H1 (cell line): Measurements from ENCODE around the gene EPHA6. TPM values are rescaled to one million over a fixed set of nuclear protein-coding genes. Genes with fewer than 3 reads are reported as not detected.

ENCODE experiments used
- CTCF ChIA-PET: fragments of 300-600 bp; sonication (Branson Sonifier 250); formaldehyde crosslinking; loops from one replicate; lab custom pipeline; 2021; ENCODE audit not compliant: partially characterized antibody; lab: Charles Lee
- POLR2A ChIA-PET: fragments of 300-600 bp; sonication (Branson Sonifier 250); formaldehyde crosslinking; loops from one replicate; lab custom pipeline; 2021; ENCODE audit warnings: inconsistent platforms; ENCODE audit not compliant: partially characterized antibody; lab: Charles Lee
- DNase-seq, 2 experiments: peaks; one replicate each; pipeline versions ENCODE4 v3.0.0 to v3.0.0-alpha.2; 2010 to 2022; ENCODE audit warnings: low spot score in 2 of 2, low read depth in 1 of 2, mixed read lengths in 1 of 2
- FAIRE-seq: peaks from 2 replicates; lab custom pipeline; 2011; peaks lifted over from hg19 to GRCh38; lab: Jason Lieb, UNC
- H2AFZ ChIP-seq: 2 replicates; pipeline ENCODE4 v1.8.1; 2012; ENCODE audit warnings: low read length, inconsistent platforms
- H2AK5ac ChIP-seq: 2 replicates; pipeline ENCODE4 v1.6.1; 2013; ENCODE audit warnings: low read depth, low read length
- H2BK120ac ChIP-seq: replicated peaks from 2 replicates; pipeline ENCODE3; 2013; ENCODE audit warnings: low read depth, low read length, inconsistent platforms
- H2BK12ac ChIP-seq: 2 replicates; pipeline ENCODE4 v1.6.1; 2013; ENCODE audit warnings: low read depth, low read length
- H2BK15ac ChIP-seq: 2 replicates; pipeline ENCODE4 v1.6.1; 2013; ENCODE audit warnings: low read length
- H2BK20ac ChIP-seq: 2 replicates; pipeline ENCODE4 v1.6.1; 2013; ENCODE audit warnings: low read length
- H2BK5ac ChIP-seq: 2 replicates; pipeline ENCODE4 v1.6.1; 2013; ENCODE audit warnings: low read depth, low read length
- H3K14ac ChIP-seq: 2 replicates; pipeline ENCODE4 v1.6.1; 2013; ENCODE audit warnings: inconsistent platforms; ENCODE audit not compliant: insufficient read length
- H3K18ac ChIP-seq: 2 replicates; pipeline ENCODE4 v1.6.1; 2013; ENCODE audit warnings: low read length; ENCODE audit errors: extremely low read depth
- H3K23ac ChIP-seq: 2 replicates; pipeline ENCODE4 v1.6.1; 2013; ENCODE audit warnings: inconsistent platforms; ENCODE audit not compliant: insufficient read length
- H3K23me2 ChIP-seq: 2 replicates; pipeline ENCODE4 v1.6.1; 2013; ENCODE audit warnings: low read depth, low read length
- H3K27ac ChIP-seq: 2 replicates; pipeline ENCODE4 v1.6.1; 2011; ENCODE audit warnings: low read depth, low read length, inconsistent platforms
- H3K27me3 ChIP-seq, 4 experiments: replicated peaks in 1 of 4; 1 replicate in 1 of 4; 2 replicates in 3 of 4; pipeline versions ENCODE4 v1.6.1 to v1.8.1; 2011 to 2013; ENCODE audit warnings: low read length in 3 of 4, mild to moderate bottlenecking in 3 of 4, inconsistent platforms in 2 of 4, mixed read lengths in 2 of 4, moderate library complexity in 1 of 4; ENCODE audit not compliant: control insufficient read depth in 3 of 4, insufficient read depth in 3 of 4; ENCODE audit errors: extremely low read depth in 1 of 4
- H3K36me3 ChIP-seq, 4 experiments: 2 replicates each; pipeline versions ENCODE4 v1.6.1 to v1.8.1; 2011 to 2013; ENCODE audit warnings: mild to moderate bottlenecking in 4 of 4, low read length in 3 of 4, moderate library complexity in 2 of 4, control low read depth in 1 of 4, inconsistent platforms in 1 of 4; ENCODE audit not compliant: insufficient read depth in 4 of 4, control insufficient read depth in 2 of 4
- H3K4ac ChIP-seq: replicated peaks from 2 replicates; pipeline ENCODE3; 2013; ENCODE audit warnings: low read length, low read depth, mixed read lengths, inconsistent platforms; ENCODE audit not compliant: insufficient read length
- H3K4me1 ChIP-seq, 4 experiments: replicated peaks in 1 of 4; 1 replicate in 1 of 4; 2 replicates in 3 of 4; pipeline versions ENCODE4 v1.6.1 to v1.8.1; 2011 to 2013; ENCODE audit warnings: low read length in 3 of 4, inconsistent platforms in 2 of 4, mixed read lengths in 1 of 4; ENCODE audit not compliant: insufficient read depth in 4 of 4, control insufficient read depth in 3 of 4
- H3K4me2 ChIP-seq, 2 experiments: 2 replicates each; pipeline versions ENCODE4 v1.6.1 to v1.8.1; 2011 to 2013; ENCODE audit warnings: low read depth in 2 of 2, low read length in 2 of 2, control low read depth in 1 of 2, inconsistent platforms in 1 of 2, mild to moderate bottlenecking in 1 of 2; ENCODE audit not compliant: insufficient read depth in 1 of 2
- H3K4me3 ChIP-seq, 4 experiments: fragments of 200-600, 300-600 bp in 1 of 4; sonication (generic), shearing (Covaris generic), sonication (Bioruptor Twin) in 1 of 4; 2 replicates each; pipeline versions ENCODE4 v1.5.1 to v1.8.1; 2011 to 2016; ENCODE audit warnings: low read length in 4 of 4, low read depth in 3 of 4, control low read depth in 2 of 4, inconsistent platforms in 2 of 4, mild to moderate bottlenecking in 2 of 4, mixed read lengths in 1 of 4, moderate library complexity in 1 of 4; ENCODE audit not compliant: insufficient read depth in 2 of 4; ENCODE audit errors: extremely low read depth in 1 of 4
- H3K56ac ChIP-seq: replicated peaks from 2 replicates; pipeline ENCODE3; 2013; ENCODE audit warnings: low read depth, mild to moderate bottlenecking, mixed read lengths, low read length, inconsistent platforms; ENCODE audit not compliant: insufficient read length
- H3K79me1 ChIP-seq: 2 replicates; pipeline ENCODE4 v1.6.1; 2013; ENCODE audit warnings: low read depth, low read length, control low read depth
- H3K79me2 ChIP-seq, 2 experiments: 2 replicates each; pipeline versions ENCODE4 v1.6.1 to v1.8.1; 2012 to 2013; ENCODE audit warnings: low read length in 2 of 2, mild to moderate bottlenecking in 2 of 2, inconsistent platforms in 1 of 2; ENCODE audit not compliant: insufficient read depth in 2 of 2, control insufficient read depth in 1 of 2
- H3K9ac ChIP-seq, 4 experiments: replicated peaks in 1 of 4; 1 replicate in 1 of 4; 2 replicates in 3 of 4; pipeline versions ENCODE4 v1.6.1 to v1.8.1; 2011 to 2013; ENCODE audit warnings: low read depth in 3 of 4, low read length in 3 of 4, control low read depth in 2 of 4, mild to moderate bottlenecking in 2 of 4, moderate library complexity in 2 of 4, inconsistent platforms in 1 of 4; ENCODE audit errors: extremely low read depth in 1 of 4
- H3K9me3 ChIP-seq, 2 experiments: 2 replicates each; pipeline versions ENCODE4 v1.6.1 to v1.8.1; 2012 to 2013; ENCODE audit warnings: mild to moderate bottlenecking in 2 of 2, moderate library complexity in 2 of 2, control low read depth in 1 of 2, inconsistent platforms in 1 of 2, low read depth in 1 of 2, low read length in 1 of 2, mixed read lengths in 1 of 2; ENCODE audit not compliant: insufficient read depth in 2 of 2
- H4K20me1 ChIP-seq, 2 experiments: replicated peaks in 1 of 2; 2 replicates each; pipeline versions ENCODE3 to v1.8.1; 2011 to 2013; ENCODE audit warnings: inconsistent platforms in 2 of 2, low read length in 2 of 2, mild to moderate bottlenecking in 1 of 2; ENCODE audit not compliant: insufficient read depth in 2 of 2, control insufficient read depth in 1 of 2
- H4K5ac ChIP-seq: 2 replicates; pipeline ENCODE4 v1.6.1; 2013; ENCODE audit warnings: low read length, low read depth, mixed read lengths, inconsistent platforms; ENCODE audit not compliant: insufficient read length
- H4K8ac ChIP-seq: 2 replicates; pipeline ENCODE4 v1.8.0; 2013; ENCODE audit warnings: mild to moderate bottlenecking, moderate library complexity, low read length, inconsistent platforms; ENCODE audit not compliant: insufficient read depth; ENCODE audit errors: extremely low read depth
- H4K91ac ChIP-seq: replicated peaks from 2 replicates; pipeline ENCODE3; 2013; ENCODE audit warnings: low read length, mixed read lengths, inconsistent platforms; ENCODE audit not compliant: insufficient read length
- CEBPB ChIP-seq: IDR thresholded peaks from 2 replicates; pipeline ENCODE4 v1.6.1; 2012; ENCODE audit warnings: low read depth, low read length
- CTCF ChIP-seq, 3 experiments: IDR thresholded peaks; 1 replicate in 2 of 3; 2 replicates in 1 of 3; pipeline versions ENCODE4 v1.5.1 to v1.6.1; 2011; ENCODE audit warnings: low read length in 3 of 3, mild to moderate bottlenecking in 3 of 3, inconsistent platforms in 2 of 3, low read depth in 1 of 3, moderate library complexity in 1 of 3; ENCODE audit not compliant: insufficient read depth in 1 of 3; ENCODE audit errors: control extremely low read depth in 1 of 3
- HDAC2 ChIP-seq, 2 experiments: fragments of 300-600 bp in 1 of 2; sonication (generic) in 1 of 2; IDR thresholded peaks; 2 replicates each; pipeline ENCODE4 v1.6.1; 2011 to 2012; ENCODE audit warnings: low read depth in 2 of 2, low read length in 2 of 2, mild to moderate bottlenecking in 2 of 2, moderate library complexity in 2 of 2, borderline replicate concordance in 1 of 2, inconsistent platforms in 1 of 2
- MAFK ChIP-seq: IDR thresholded peaks from 2 replicates; pipeline ENCODE4 v1.6.1; 2012; ENCODE audit warnings: low read depth, mild to moderate bottlenecking, improper control_type of control experiment, low read length
- PHF8 ChIP-seq: fragments of 200-600 bp; sonication (generic); conservative IDR thresholded peaks from 2 replicates; pipeline ENCODE4 v1.7.1; 2012; ENCODE audit warnings: low read depth, mild to moderate bottlenecking, inconsistent platforms, low read length, moderate library complexity
- POU5F1 ChIP-seq: IDR thresholded peaks from 2 replicates; pipeline ENCODE4 v1.6.1; 2011; ENCODE audit warnings: low read depth, mild to moderate bottlenecking, low read length, moderate library complexity
- RFX5 ChIP-seq: IDR thresholded peaks from 2 replicates; pipeline ENCODE4 v1.6.1; 2011; ENCODE audit warnings: low read depth, low read length, improper control_type of control experiment, borderline replicate concordance
- TCF12 ChIP-seq: IDR thresholded peaks from 2 replicates; pipeline ENCODE4 v1.6.1; 2011; ENCODE audit warnings: low read depth, mild to moderate bottlenecking, low read length
- polyA plus RNA-seq, 7 experiments: library from polyadenylated mRNA; depleted of rRNA in 3 of 7; stranded (reverse) in 5 of 7; unstranded in 2 of 7; fragments of >200 nt in 5 of 7; fragments of 200-250 nt in 2 of 7; gene quantifications; 1 replicate in 5 of 7; 2 replicates in 1 of 7; 4 replicates in 1 of 7; pipeline versions ENCODE4 v1.2.1 to v1.2.3, GENCODE V29; 2011 to 2013; ENCODE audit warnings: missing spikeins in 2 of 7, mixed read lengths in 2 of 7
- total RNA-seq: library from RNA; stranded (reverse); fragmentation: NEBNext Ultra II Directional; extraction: Animal tissue kit (Norgen Biotek cat#: 25700); gene quantifications from 2 replicates; pipeline ENCODE4 v1.2.1, GENCODE V29; 2021

The EPHA6 gene
- total and polyA plus RNA-seq, 2 of the 8 experiments (the other 6 are each of a cell fraction or from before 2014, with no cell fraction given) = 0.83 to 3.2 TPM

- no peak for TF ChIP-seq RFX5
- TF ChIP-seq, all 59 proteins: peak for 0
These were observed 482.6 kb downstream of the EPHA6 start (continued) for GRCh38 chr3:97297032-97297431.

GRCh38 chr3:97301114-97301513 lies 486.7 kb downstream of the EPHA6 start:
- H4K20me1 ChIP-seq = no peaks in the 10 kb centered on the region
- H4K91ac ChIP-seq = no peak overlapping the region
- H3K4me3 ChIP-seq = no peak overlapping the region
- ChIA-PET POLR2A (no interaction called here), CTCF (no interaction called here)
- no peak overlapping the region for H3K27ac ChIP-seq
- no peak overlapping the region for H3K56ac ChIP-seq
- no peaks in the 10 kb centered on the region for H3K79me2 ChIP-seq
- H2BK20ac ChIP-seq = no peak overlapping the region
- no peak for FAIRE-seq
- no peak overlapping the region for H4K5ac ChIP-seq
- peaks cover 2% of the 10 kb centered on the region; the same call in 1 of the 2 replicates for H3K23me2 ChIP-seq
- no peak overlapping the region for H2AK5ac ChIP-seq
- H2AFZ ChIP-seq = 0 out of 2 replicates have a peak overlapping the region, but pooled peaks have one; percentile 22
- no peak overlapping the region for H3K9ac ChIP-seq
- no peaks in the 10 kb centered on the region for H3K79me1 ChIP-seq
- no peak overlapping the region for H3K4ac ChIP-seq
- no peaks in the 10 kb centered on the region for H3K9me3 ChIP-seq
- no peaks in the 10 kb centered on the region for H3K4me1 ChIP-seq
- no peak overlapping the region for H2BK120ac ChIP-seq
- H3K27me3 ChIP-seq = no peaks in the 10 kb centered on the region
- DNase-seq = no peak
- H3K18ac ChIP-seq = no peak overlapping the region
- H3K36me3 ChIP-seq = no peaks in the 10 kb centered on the region
- H3K23ac ChIP-seq = no peak overlapping the region
- TF ChIP-seq PHF8 (no peak), POU5F1 (no peak), CEBPB (no peak), HDAC2 (IDR thresholded peaks at IDR 0.05; ENCODE audit: borderline replicate concordance in 1 of 2, low read depth in 2 of 2, low read length in 2 of 2) (no peak), MAFK (peak; percentile 86), TCF12 (no peak), CTCF (IDR thresholded peaks at IDR 0.05; ENCODE audit: control extremely low read depth in 1 of 3, insufficient read depth in 1 of 3, low read depth in 1 of 3, low read length in 3 of 3) (no peak)
- H4K8ac ChIP-seq = no peak overlapping the region
- H3K4me2 ChIP-seq = no peak overlapping the region
- H3K14ac ChIP-seq = no peak overlapping the region
- H2BK12ac ChIP-seq = no peak overlapping the region
- H2BK15ac ChIP-seq = no peak overlapping the region
- H2BK5ac ChIP-seq = no peak overlapping the region
